Stomach (tissue), 9 donors: ENCODE data around the gene RET. TPM values are rescaled to one million over a fixed set of nuclear protein-coding genes. Genes with fewer than 3 reads are reported as not detected.
A peak's percentile ranks its signal among the peaks of the same experiment; 100 is the strongest.

Experiments
- DNase-seq, 2 donors: peaks; one replicate each; pipeline versions ENCODE4 v3.0.0 to v3.0.0-alpha.2; 2013 to 2019
- H3K27ac ChIP-seq, 5 donors: fragments of 200-600 bp in 4 of 5; sonication (generic) in 4 of 5; one replicate each; pipeline ENCODE4 v1.5.1; 2013 to 2019; ENCODE audit warnings: mild to moderate bottlenecking in 1 of 5, moderate library complexity in 1 of 5
- H3K27me3 ChIP-seq, 3 donors: fragments of 200-600 bp; sonication (generic); one replicate each; pipeline ENCODE4 v1.5.1; 2017 to 2019; ENCODE audit warnings: mixed run types in 1 of 3
- H3K36me3 ChIP-seq, 4 donors: fragments of 200-600 bp; sonication (generic); 1 replicate in 3 of 4; 2 replicates in 1 of 4; pipeline ENCODE4 v1.5.1; 2016 to 2019
- H3K4me1 ChIP-seq, 4 donors: fragments of 200-600 bp; sonication (generic); one replicate each; pipeline ENCODE4 v1.5.1; 2016 to 2019
- H3K4me3 ChIP-seq, 4 donors: fragments of 200-600 bp; sonication (generic) in 3 of 4; one replicate each; pipeline ENCODE4 v1.5.1; 2016 to 2019; ENCODE audit warnings: mild to moderate bottlenecking in 1 of 4
- H3K9me3 ChIP-seq, 4 donors: fragments of 200-600 bp; sonication (generic); one replicate each; pipeline ENCODE4 v1.5.1; 2016 to 2019
- CTCF ChIP-seq, 7 experiments: fragments of 450-650 bp in 4 of 7; fragments of 200-600 bp in 3 of 7; sonication (generic) in 3 of 7; IDR thresholded peaks; one replicate each; pipeline ENCODE4 v1.5.1; 2016 to 2019; ENCODE audit warnings: antibody characterized with exemption in 7 of 7, control low read depth in 2 of 7, mild to moderate bottlenecking in 1 of 7
- EP300 ChIP-seq: sonication (generic); formaldehyde crosslinking; IDR thresholded peaks from one replicate; pipeline ENCODE4 v1.6.1; 2017; ENCODE audit warnings: antibody characterized with exemption
- POLR2A ChIP-seq, 4 donors: fragments of 450-650 bp; IDR thresholded peaks; one replicate each; pipeline ENCODE4 v1.6.1; 2016; ENCODE audit warnings: antibody characterized with exemption in 4 of 4, control low read depth in 2 of 4, mild to moderate bottlenecking in 1 of 4, moderate library complexity in 1 of 4
- POLR2AphosphoS5 ChIP-seq, 3 donors: sonication (generic); formaldehyde crosslinking; IDR thresholded peaks; one replicate each; pipeline ENCODE4 v1.6.1; 2016; ENCODE audit warnings: antibody characterized with exemption in 3 of 3
- WGBS, 5 donors: extraction: QIAGEN DNeasy Blood & Tissue Kit in 3 of 5; methylation state at CpG; one replicate each; pipeline versions ENCODE4 v1.1.5 to v1.1.7; 2013 to 2018; 5-methylcytosine and 5-hydroxymethylcytosine counted together
- intact Hi-C: fragments of 100-400 bp; cut with DNase I; formaldehyde crosslinking; loops from one replicate; pipeline ENCODE4 v1.15.1; 2023; ENCODE audit warnings: low total_unique reads
- polyA plus RNA-seq, 3 donors: library from polyadenylated mRNA; stranded (reverse); fragments of 200-250 nt; gene quantifications; one replicate each; pipeline ENCODE4 v1.2.3, GENCODE V29; 2013
- total RNA-seq, 5 donors: library from RNA; depleted of rRNA; stranded (reverse); fragments of >200 nt; gene quantifications; one replicate each; pipeline versions ENCODE4 v1.1.0 to v1.2.3, GENCODE V29; 2014 to 2016
- donor health status: healthy with polysubstance abuse.
- donor health status: Bipolar disorder and iron deficiency.
- donor health status: healthy.

Gene RET
- total and polyA plus RNA-seq, 8 donors: 0.31 to 9.8 (median 2.5) TPM; not detected in 2

- DNase-seq: no peak
Observed at GRCh38 chr10:43089519-43089918, 12.7 kb downstream of the RET start.

GRCh38 chr10:43090188-43090587, 13.3 kb downstream of the RET start:
- no peak for TF ChIP-seq EP300
- TF ChIP-seq POLR2A (IDR thresholded peaks at IDR 0.05): no peak
- TF ChIP-seq CTCF (IDR thresholded peaks at IDR 0.05): no peak
- no peak for TF ChIP-seq POLR2AphosphoS5 (IDR thresholded peaks at IDR 0.05)
- no peak overlapping the region for H3K4me3 ChIP-seq
- H3K9me3 ChIP-seq: no peaks in the 10 kb centered on the region
- peaks cover 0 to 4% (median 0%) of the 10 kb centered on the region in 3 donors for H3K27me3 ChIP-seq
- peak in 1 of 2 donors; percentile 38 for DNase-seq
- intact Hi-C loops: no loop called here
- 49 to 78% (median 53%) methylated on average over 8 of the region's 8 CpGs for WGBS, 5 donors
- no peaks in the 10 kb centered on the region for H3K36me3 ChIP-seq
- no peak overlapping the region for H3K27ac ChIP-seq
- H3K4me1 ChIP-seq: peaks cover 0 to 8% (median 0%) of the 10 kb centered on the region in 4 donors

More at GRCh38 chr10:43089519-43089918, 12.7 kb downstream of the RET start:
- no peaks in the 10 kb centered on the region for H3K27me3 ChIP-seq
- H3K4me3 ChIP-seq: no peak overlapping the region
- WGBS, 5 donors: 76 to 95% (median 87%) methylated on average over 4 to 10 of the region's 10 CpGs
- TF ChIP-seq POLR2AphosphoS5 (IDR thresholded peaks at IDR 0.05) (no peak), CTCF (IDR thresholded peaks at IDR 0.05) (no peak), EP300 (no peak), POLR2A (IDR thresholded peaks at IDR 0.05) (no peak)
- H3K36me3 ChIP-seq: no peaks in the 10 kb centered on the region
- H3K9me3 ChIP-seq: no peaks in the 10 kb centered on the region
- H3K27ac ChIP-seq: no peak overlapping the region
- intact Hi-C loops: no loop called here
- H3K4me1 ChIP-seq: peaks cover 0 to 8% (median 0%) of the 10 kb centered on the region in 4 donors

GRCh38 chr10:43090664-43091063, 13.8 kb downstream of the RET start:
- 83 to 88% (median 87%) methylated on average over 10 of the region's 10 CpGs for WGBS, 5 donors

GRCh38 chr10:43091846-43092245, 15.0 kb downstream of the RET start:
- Histone ChIP-seq H3K9me3 (no peaks in the 10 kb centered on the region), H3K27ac (no peak overlapping the region), H3K4me3 (no peak overlapping the region), H3K36me3 (no peaks in the 10 kb centered on the region), H3K27me3 (peaks cover 0 to 12% (median 0%) of the 10 kb centered on the region in 3 donors), H3K4me1 (peaks cover 0 to 8% (median 0%) of the 10 kb centered on the region in 4 donors)
- no peak for DNase-seq
- WGBS, 5 donors: 49 to 63% (median 58%) methylated on average over 3 of the region's 3 CpGs
- intact Hi-C loops: no loop called here
- TF ChIP-seq CTCF (IDR thresholded peaks at IDR 0.05): no peak
- TF ChIP-seq POLR2AphosphoS5 (IDR thresholded peaks at IDR 0.05): no peak
- TF ChIP-seq EP300: no peak

More at GRCh38 chr10:43090664-43091063, 13.8 kb downstream of the RET start:
- Histone ChIP-seq H3K36me3 (no peaks in the 10 kb centered on the region), H3K27me3 (peaks cover 0 to 5% (median 0%) of the 10 kb centered on the region in 3 donors), H3K4me1 (peaks cover 0 to 8% (median 0%) of the 10 kb centered on the region in 4 donors), H3K4me3 (no peak overlapping the region), H3K27ac (no peak overlapping the region), H3K9me3 (no peaks in the 10 kb centered on the region)
- DNase-seq: no peak
- intact Hi-C loops: no loop called here
- TF ChIP-seq CTCF (IDR thresholded peaks at IDR 0.05): no peak
